SU-DHL-6 (cell line): Measurements from ENCODE around the gene HBQ1.
"Not testable (repeated sequence)": the region's sequence is repeated elsewhere in the genome, so short reads cannot be mapped to it uniquely, and the experiment has no call there.

Experiments
- H2AFZ ChIP-seq: fragments of 200-600 bp; sonication (generic); 2 replicates; pipeline ENCODE4 v1.6.1; 2014; ENCODE audit warnings: low read depth, mild to moderate bottlenecking, moderate library complexity, mixed read lengths, antibody characterized with exemption, low read length; ENCODE audit not compliant: severe bottlenecking
- H3F3A ChIP-seq: fragments of 200-600 bp; shearing (Covaris generic); 2 replicates; pipeline ENCODE4 v1.6.0; 2016; ENCODE audit warnings: antibody characterized with exemption, mild to moderate bottlenecking; ENCODE audit not compliant: insufficient read depth
- H3K27ac ChIP-seq: fragments of 200-600 bp; sonication (generic); 2 replicates; pipeline ENCODE4 v1.5.1; 2016; ENCODE audit warnings: low read depth, mild to moderate bottlenecking, low read length, moderate library complexity, mixed read lengths
- H3K27me3 ChIP-seq: fragments of 200-600 bp; sonication (generic), shearing (Covaris generic); 2 replicates; pipeline ENCODE4 v1.6.0; 2014; ENCODE audit warnings: mild to moderate bottlenecking, low read length
- H3K36me3 ChIP-seq: fragments of 200-600 bp; sonication (generic); 2 replicates; pipeline ENCODE4 v1.6.1; 2014; ENCODE audit warnings: mild to moderate bottlenecking, low read length, mixed read lengths
- H3K4me2 ChIP-seq: fragments of 300-600, 200-600 bp; shearing (Covaris generic), sonication (generic); 2 replicates; pipeline ENCODE4 v1.6.0; 2014; ENCODE audit warnings: low read length, low read depth, mild to moderate bottlenecking; ENCODE audit not compliant: poor library complexity, severe bottlenecking
- H3K4me3 ChIP-seq: fragments of 200-600 bp; sonication (generic); 2 replicates; pipeline ENCODE4 v1.5.1; 2014; ENCODE audit warnings: antibody characterized with exemption, low read length, mild to moderate bottlenecking, mixed read lengths; ENCODE audit not compliant: insufficient read depth, poor library complexity, severe bottlenecking
- H3K79me2 ChIP-seq: fragments of 200-600 bp; sonication (generic); 2 replicates; pipeline ENCODE4 v1.6.1; 2014; ENCODE audit warnings: mild to moderate bottlenecking, low read length, moderate library complexity; ENCODE audit not compliant: insufficient read depth
- H3K9ac ChIP-seq: fragments of 200-600 bp; sonication (generic); 2 replicates; pipeline ENCODE4 v1.7.0; 2014; ENCODE audit warnings: mild to moderate bottlenecking, low read length
- H3K9me2 ChIP-seq: fragments of 200-600 bp; sonication (generic); replicated peaks from 2 replicates; pipeline ENCODE4 v1.6.1; 2014; ENCODE audit warnings: low read length; ENCODE audit not compliant: insufficient read depth
- H3K9me3 ChIP-seq: fragments of 200-600 bp; sonication (generic); 2 replicates; pipeline ENCODE4 v1.6.1; 2014; ENCODE audit warnings: low read length, mixed read lengths; ENCODE audit not compliant: insufficient read depth
- H4K20me1 ChIP-seq: fragments of 200-600 bp; sonication (generic); 2 replicates; pipeline ENCODE4 v1.6.1; 2014; ENCODE audit warnings: low read depth, mild to moderate bottlenecking, antibody characterized with exemption, low read length, moderate library complexity, mixed read lengths
- EZH2phosphoT487 ChIP-seq: fragments of 200-600 bp; sonication (generic), shearing (Covaris generic); conservative IDR thresholded peaks from 2 replicates; pipeline ENCODE4 v1.6.1; 2018; ENCODE audit warnings: mild to moderate bottlenecking, antibody characterized with exemption, low read length, moderate library complexity, mixed read lengths
- TF ChIP-seq, protein P1 (sequence below): fragments of 200-600 bp; sonication (generic); IDR thresholded peaks from one replicate; pipeline ENCODE4 v1.5.1; 2017; ENCODE audit warnings: antibody characterized with exemption, mild to moderate bottlenecking, low read length, moderate library complexity; ENCODE audit not compliant: insufficient read depth, poor library complexity, severe bottlenecking

Gene HBQ1

DNA sequence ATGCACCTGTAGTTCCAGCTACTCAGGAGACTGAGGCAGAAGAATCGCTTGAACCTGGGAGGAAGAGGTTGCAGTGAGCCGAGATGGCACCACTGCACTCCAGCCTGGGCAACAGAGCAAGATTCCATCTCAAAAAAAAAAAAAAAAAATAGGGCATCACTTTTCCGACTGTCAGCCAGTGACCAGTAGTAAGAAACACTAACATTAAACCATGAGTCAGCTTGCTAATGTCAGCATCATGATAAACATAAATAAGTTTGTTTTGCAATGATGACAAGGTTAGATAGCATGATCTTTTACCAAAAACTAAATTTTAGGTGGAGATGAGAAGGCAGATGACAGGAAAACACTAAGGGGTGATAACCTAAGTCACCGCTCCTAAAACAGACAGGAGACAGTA is 29.1 kb downstream of the HBQ1 start:
- not testable (repeated sequence) for H2AFZ ChIP-seq, H3F3A ChIP-seq, H3K27ac ChIP-seq, H3K4me2 ChIP-seq, H3K4me3 ChIP-seq, H3K9me2 ChIP-seq, H3K9ac ChIP-seq, H3K9me3 ChIP-seq, H4K20me1 ChIP-seq, H3K27me3 ChIP-seq
- Histone ChIP-seq H3K36me3 (peaks cover 16% of the 10 kb centered on the region; the same call in 1 of the 2 replicates), H3K79me2 (peaks cover 35% of the 10 kb centered on the region)

DNA sequence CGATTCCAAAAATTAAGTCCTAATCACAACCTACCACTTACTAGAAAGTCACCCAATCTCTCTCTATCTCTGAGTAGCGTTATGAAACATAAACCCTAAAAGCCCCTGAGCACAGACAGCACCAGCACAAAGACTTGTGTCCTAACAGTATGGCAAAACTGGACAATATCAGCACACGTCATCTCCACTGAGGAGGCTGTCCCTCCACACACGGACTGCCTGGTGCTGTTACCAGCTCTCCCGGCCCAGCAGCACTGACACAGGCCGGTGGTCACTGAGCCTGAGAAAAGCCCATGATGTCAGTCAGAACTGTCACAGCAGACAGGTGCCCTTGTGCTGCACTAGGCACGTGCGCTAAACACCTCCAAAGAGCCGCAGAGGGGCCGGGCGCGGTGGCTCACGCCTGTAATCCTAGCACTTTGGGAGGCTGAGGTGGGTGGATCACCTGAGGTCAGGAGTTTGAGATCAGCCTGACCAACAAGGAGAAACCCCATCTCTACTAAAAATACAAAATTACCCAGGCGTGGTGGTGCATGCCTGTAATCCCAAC is 31.4 kb downstream of the HBQ1 start:
- H3K9me2 ChIP-seq, H3K4me2 ChIP-seq, H2AFZ ChIP-seq, H3K9me3 ChIP-seq, H3K27ac ChIP-seq, H3F3A ChIP-seq, H3K9ac ChIP-seq, H3K36me3 ChIP-seq, H4K20me1 ChIP-seq, H3K4me3 ChIP-seq, H3K27me3 ChIP-seq: not testable (repeated sequence)
- peaks cover 49% of the 10 kb centered on the region for H3K79me2 ChIP-seq

GRCh38 chr16:212999-213398 is 32.7 kb downstream of the HBQ1 start:
- Histone ChIP-seq H3K79me2 (peaks cover 56% of the 10 kb centered on the region), H3K36me3 (peaks cover 5% of the 10 kb centered on the region; the same call in 1 of the 2 replicates), H3K9ac (no peak overlapping the region)

GRCh38 chr16:220021-220420 is 39.8 kb downstream of the HBQ1 start:
- Histone ChIP-seq H4K20me1 (no peaks in the 10 kb centered on the region), H3K4me3 (no peak overlapping the region), H3K79me2 (peaks cover 42% of the 10 kb centered on the region; the same call in 1 of the 2 replicates), H3K27ac (no peak overlapping the region), H3K27me3 (no peaks in the 10 kb centered on the region), H3K9me2 (no peaks in the 10 kb centered on the region), H3K9ac (no peak overlapping the region), H2AFZ (no peak overlapping the region), H3F3A (no peaks in the 10 kb centered on the region), H3K36me3 (peaks cover 14% of the 10 kb centered on the region; the same call in 1 of the 2 replicates), H3K9me3 (no peaks in the 10 kb centered on the region), H3K4me2 (no peak overlapping the region)
- TF ChIP-seq, protein P1, sequence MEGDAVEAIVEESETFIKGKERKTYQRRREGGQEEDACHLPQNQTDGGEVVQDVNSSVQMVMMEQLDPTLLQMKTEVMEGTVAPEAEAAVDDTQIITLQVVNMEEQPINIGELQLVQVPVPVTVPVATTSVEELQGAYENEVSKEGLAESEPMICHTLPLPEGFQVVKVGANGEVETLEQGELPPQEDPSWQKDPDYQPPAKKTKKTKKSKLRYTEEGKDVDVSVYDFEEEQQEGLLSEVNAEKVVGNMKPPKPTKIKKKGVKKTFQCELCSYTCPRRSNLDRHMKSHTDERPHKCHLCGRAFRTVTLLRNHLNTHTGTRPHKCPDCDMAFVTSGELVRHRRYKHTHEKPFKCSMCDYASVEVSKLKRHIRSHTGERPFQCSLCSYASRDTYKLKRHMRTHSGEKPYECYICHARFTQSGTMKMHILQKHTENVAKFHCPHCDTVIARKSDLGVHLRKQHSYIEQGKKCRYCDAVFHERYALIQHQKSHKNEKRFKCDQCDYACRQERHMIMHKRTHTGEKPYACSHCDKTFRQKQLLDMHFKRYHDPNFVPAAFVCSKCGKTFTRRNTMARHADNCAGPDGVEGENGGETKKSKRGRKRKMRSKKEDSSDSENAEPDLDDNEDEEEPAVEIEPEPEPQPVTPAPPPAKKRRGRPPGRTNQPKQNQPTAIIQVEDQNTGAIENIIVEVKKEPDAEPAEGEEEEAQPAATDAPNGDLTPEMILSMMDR: no peak
- no peak for TF ChIP-seq EZH2phosphoT487

More at GRCh38 chr16:212999-213398, 32.7 kb downstream of the HBQ1 start:
- Histone ChIP-seq H3K9me3 (no peaks in the 10 kb centered on the region), H2AFZ (no peak overlapping the region), H3K4me2 (no peak overlapping the region), H3K27ac (no peak overlapping the region), H3K27me3 (no peaks in the 10 kb centered on the region), H3K4me3 (no peak overlapping the region), H4K20me1 (no peaks in the 10 kb centered on the region), H3K9me2 (no peaks in the 10 kb centered on the region), H3F3A (0 out of 2 replicates have a peak, but pooled peaks cover 4% of the 10 kb centered on the region)
- TF ChIP-seq, protein P1: no peak
- TF ChIP-seq EZH2phosphoT487: no peak
